Dendritic cell treated with granulocyte-macrophage colony-stimulating factor and Interleukin-4, amounts not matched to agents 40 ng/mL and 50 ng/mL, for 4 days (primary cell): ENCODE results near the gene DCP1B.
"Not testable (repeated sequence)": the region's sequence is repeated elsewhere in the genome, so short reads cannot be mapped to it uniquely, and the experiment has no call there.

ENCODE experiments used
- H3K27ac Mint-ChIP-seq: one replicate; pipeline ENCODE4 v1.8.0; 2022; ENCODE audit warnings: mild to moderate bottlenecking, mixed read lengths
- H3K27me3 Mint-ChIP-seq: one replicate; pipeline ENCODE4 v1.8.0; 2022; ENCODE audit warnings: mild to moderate bottlenecking, mixed read lengths
- H3K36me3 Mint-ChIP-seq: one replicate; pipeline ENCODE4 v1.8.0; 2022; ENCODE audit warnings: low read depth, mixed read lengths
- H3K4me1 Mint-ChIP-seq: one replicate; pipeline ENCODE4 v1.8.0; 2022; ENCODE audit warnings: low read depth, mixed read lengths
- H3K4me3 Mint-ChIP-seq: one replicate; pipeline ENCODE4 v1.8.0; 2022; ENCODE audit warnings: mild to moderate bottlenecking, moderate library complexity, mixed read lengths
- H3K9me3 Mint-ChIP-seq: one replicate; pipeline ENCODE4 v1.8.0; 2022; ENCODE audit warnings: mixed read lengths
- intact Hi-C: fragments of 100-400 bp; cut with micrococcal nuclease; formaldehyde crosslinking; loops from one replicate; pipeline ENCODE4 v1.15.0; 2022

DCP1B gene

DNA sequence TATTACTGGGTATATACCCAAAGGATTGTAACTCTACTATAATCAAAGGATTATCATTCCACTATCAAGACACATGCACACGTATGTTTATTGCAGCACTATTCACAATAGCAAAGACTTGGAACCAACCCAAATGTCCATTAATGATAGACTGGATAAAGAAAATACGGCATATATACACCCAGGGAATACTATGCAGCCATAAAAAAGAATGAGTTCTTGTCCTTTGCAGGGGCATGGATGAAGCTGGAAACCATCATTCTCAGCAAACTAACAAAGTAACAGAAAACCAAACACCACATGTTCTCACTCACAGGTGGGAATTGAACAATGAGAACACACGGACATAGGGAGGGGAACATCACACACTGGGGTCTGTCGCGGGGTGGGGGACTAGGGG is 58.8 kb downstream of the DCP1B start:
- H3K36me3 Mint-ChIP-seq = peaks cover 92% of the 10 kb centered on the region
- intact Hi-C loops, H3K27me3 Mint-ChIP-seq, H3K4me3 Mint-ChIP-seq, H3K27ac Mint-ChIP-seq, H3K9me3 Mint-ChIP-seq, H3K4me1 Mint-ChIP-seq: not testable (repeated sequence)

DNA sequence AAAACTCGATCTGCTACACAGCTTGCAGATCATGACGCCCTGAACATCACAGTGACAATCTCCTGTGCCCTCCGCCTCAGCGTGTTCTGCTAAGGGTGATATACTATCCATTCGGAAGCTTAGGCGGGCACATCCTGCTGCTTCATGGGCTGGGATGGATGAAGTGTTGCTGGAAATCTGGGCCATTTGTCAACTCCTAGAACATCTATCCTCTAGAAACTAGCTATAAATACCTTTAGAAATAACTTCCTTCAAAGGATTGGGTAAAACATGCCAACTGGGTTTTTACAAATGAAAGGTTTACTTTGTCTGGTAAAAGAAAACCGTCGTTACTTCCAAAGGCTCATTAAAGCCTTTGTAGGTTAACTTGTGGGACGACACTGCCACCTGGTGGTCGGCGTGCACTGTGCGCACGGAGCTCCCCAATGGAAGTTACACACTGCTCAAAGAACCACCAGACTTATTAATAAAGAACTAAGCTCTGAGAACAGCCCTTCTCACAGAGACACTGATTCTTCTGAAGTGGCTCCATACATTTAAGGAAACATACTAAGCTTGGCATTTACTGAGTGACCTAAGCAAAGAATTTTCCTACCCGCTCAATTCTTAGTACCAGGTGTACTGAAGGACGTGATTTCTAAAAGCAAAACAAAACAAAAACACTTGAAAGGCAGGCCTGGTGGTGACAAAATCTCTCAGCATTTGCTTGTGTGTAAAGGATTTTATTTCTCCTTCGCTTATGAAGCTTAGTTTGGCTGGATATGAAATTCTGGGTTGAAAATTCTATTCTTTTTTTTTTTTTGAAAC is 64.3 kb downstream of the DCP1B start:
- Mint-ChIP-seq H3K4me1 (no peaks in the 10 kb centered on the region), H3K36me3 (peaks cover 49% of the 10 kb centered on the region), H3K27ac (no peak overlapping the region), H3K27me3 (no peaks in the 10 kb centered on the region), H3K9me3 (no peaks in the 10 kb centered on the region), H3K4me3 (no peak overlapping the region)
- intact Hi-C loops = loop anchor here (1.0 to 5.0 kb wide), 2 partner anchors 144 to 288 kb away; no protein-coding TSS in a partner anchor

DNA sequence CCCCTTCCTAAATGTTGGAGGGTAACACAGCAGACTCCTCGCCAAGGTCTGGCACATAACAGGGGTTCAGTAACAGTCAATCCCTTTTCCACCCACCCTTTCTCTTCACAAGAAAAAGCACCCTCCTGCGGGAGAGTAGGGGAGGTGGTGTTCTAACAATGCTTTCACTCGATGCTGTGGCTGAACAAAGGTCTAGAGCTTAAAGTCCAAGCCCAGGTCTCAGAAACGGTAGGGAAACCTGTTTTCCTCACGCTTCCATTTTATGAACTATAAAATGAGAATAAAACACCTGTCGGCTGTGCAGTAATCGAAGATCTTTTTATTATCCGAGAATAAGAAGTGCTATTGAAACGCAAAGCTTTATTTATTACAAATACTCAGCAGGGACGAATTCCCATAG is 64.9 kb downstream of the DCP1B start:
- Mint-ChIP-seq H3K4me3 (no peak overlapping the region), H3K36me3 (peaks cover 44% of the 10 kb centered on the region), H3K4me1 (no peaks in the 10 kb centered on the region), H3K27me3 (no peaks in the 10 kb centered on the region), H3K27ac (no peak overlapping the region), H3K9me3 (no peaks in the 10 kb centered on the region)
- intact Hi-C loops = no loop called here

DNA sequence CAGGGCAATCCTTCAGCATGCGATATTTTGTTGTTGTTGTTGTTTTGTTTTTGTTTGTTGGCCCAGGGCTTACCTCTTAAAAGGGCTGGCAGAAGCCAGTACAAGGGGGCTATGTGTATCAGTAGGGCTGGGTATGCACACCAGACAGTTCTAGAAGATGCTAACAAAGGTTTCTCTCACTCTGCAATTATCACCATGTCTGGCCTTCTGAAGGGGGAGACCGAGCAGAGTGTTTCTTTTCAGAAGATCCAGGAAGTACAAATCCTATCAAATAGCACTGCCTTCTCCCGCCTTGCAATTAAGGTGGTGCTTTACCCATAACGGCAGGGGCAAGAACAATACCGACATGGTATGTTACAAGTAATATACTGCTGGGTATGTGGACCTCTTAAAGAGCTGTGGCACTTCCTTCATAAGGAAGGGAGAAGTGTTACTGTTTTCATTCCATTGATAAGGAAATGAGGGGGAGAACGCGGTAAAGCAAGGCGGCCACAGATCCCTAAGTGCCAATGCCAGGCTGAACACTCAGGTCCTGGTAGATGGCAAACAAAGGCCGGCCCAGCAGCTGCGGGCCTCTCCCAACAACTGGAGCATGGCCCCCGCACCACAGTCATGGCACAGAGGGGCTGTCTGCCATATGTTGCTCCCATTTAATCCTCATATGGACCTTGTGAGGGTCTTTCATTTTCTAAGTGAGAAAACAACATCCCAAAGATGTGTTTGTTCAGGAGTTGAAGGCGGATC is 66.6 kb downstream of the DCP1B start:
- intact Hi-C loops = no loop called here
- peaks cover 28% of the 10 kb centered on the region for H3K36me3 Mint-ChIP-seq
- peaks cover 3% of the 10 kb centered on the region for H3K4me1 Mint-ChIP-seq
- H3K4me3 Mint-ChIP-seq = no peak overlapping the region
- H3K27me3 Mint-ChIP-seq = peaks cover under 1% of the 10 kb centered on the region
- H3K9me3 Mint-ChIP-seq = no peaks in the 10 kb centered on the region
- no peak overlapping the region for H3K27ac Mint-ChIP-seq

DNA sequence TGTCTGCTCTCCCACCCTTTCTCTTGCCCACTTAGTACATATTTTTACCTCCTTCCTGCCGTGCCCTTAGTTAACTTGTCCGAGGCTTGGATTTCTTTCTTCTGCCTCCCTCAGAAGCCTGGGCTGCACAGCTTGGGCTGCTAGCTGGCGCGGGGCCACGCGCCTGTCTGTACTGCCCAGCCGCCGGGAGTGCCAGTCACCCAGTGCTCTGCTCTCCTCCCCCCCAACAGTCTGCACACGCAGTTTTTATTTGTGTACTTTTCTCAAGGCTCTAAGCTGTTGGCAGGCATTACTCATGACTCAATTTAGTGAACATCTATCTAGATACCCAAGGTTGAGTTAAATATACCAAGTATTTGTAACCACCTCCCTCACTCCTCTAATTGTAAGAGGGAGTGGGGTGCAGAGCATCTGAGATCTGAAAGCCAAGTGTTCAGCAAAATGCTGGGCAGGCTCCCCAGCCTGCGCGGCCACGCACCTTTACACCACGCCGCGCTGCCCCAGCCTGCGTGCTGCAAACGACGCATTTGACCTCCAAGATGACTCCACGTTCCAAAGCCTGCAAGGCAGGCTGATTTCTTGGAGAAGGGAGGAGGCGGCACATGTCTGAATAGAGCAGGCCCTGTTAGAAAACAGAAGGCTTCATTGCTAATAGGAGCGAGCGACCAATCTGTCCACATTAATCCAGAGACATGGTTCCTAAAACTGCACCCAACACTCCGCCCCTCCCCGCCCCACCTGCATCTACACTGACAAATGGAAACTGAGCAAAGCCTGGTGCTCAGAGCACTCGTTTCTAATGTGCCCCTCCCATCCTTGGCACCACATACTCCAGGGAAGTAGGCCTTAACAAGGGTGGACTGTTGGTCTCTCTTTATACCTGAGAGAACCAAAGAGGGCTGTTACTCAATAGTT is 67.6 kb downstream of the DCP1B start:
- Mint-ChIP-seq H3K27ac (no peak overlapping the region), H3K4me1 (peaks cover 12% of the 10 kb centered on the region), H3K9me3 (no peaks in the 10 kb centered on the region), H3K4me3 (no peak overlapping the region), H3K36me3 (peaks cover 21% of the 10 kb centered on the region), H3K27me3 (peaks cover 6% of the 10 kb centered on the region)
- intact Hi-C loops = no loop called here

DNA sequence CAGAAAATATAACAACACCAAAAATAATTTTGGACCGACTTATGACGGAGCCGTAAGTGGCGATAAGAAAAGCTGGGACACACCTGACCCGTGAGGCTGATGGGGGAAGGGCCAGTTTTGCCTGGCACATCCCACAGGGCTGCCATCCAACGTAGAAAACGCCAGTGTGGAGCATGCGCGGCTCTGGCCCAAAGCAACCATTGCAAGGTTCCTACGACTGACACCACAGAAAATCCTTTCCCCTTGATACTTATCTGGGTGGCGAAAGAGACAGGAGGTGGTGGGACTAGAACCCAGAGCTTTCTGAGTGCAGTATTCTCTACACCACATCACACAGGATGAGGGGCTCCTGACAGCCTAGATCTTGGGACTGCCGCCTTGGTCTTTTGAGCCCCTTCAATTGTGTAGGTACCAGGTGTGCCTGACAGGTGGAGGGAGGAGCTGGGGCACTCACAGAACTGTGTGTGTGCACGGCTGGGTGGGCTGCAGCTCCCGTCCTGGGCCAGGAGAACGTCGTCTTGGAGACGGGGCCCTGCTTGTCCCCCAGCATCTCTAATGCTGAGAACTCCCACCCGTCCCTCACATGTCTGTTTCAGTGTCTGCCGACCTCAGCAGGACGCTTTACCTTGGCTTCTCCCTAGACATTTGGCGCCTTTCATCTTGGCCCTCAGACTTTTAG is 68.4 kb downstream of the DCP1B start:
- H3K27ac Mint-ChIP-seq = no peak overlapping the region

DNA sequence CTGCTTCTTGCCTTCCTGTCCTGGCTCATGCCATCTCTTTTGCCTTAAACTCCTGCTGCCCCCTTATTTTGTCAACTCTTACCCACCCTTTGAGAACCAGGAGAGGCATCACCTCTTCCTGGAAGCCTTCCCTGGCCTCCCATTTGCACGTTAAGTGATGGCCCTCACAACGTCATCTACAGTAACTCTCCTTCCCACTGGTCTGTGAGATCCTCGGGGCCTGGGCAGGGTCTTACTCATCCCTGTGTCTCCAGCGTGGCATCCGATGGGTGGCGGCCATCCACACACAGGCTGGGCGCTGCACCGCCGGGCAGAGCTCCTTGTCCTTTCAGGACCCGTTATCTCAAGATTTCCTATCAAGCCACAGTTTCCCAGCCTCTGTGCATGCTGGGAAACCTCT is 69.0 kb downstream of the DCP1B start:
- Mint-ChIP-seq H3K36me3 (peaks cover 8% of the 10 kb centered on the region), H3K27me3 (peaks cover 13% of the 10 kb centered on the region), H3K27ac (no peak overlapping the region), H3K4me3 (no peak overlapping the region), H3K9me3 (no peaks in the 10 kb centered on the region), H3K4me1 (peaks cover 19% of the 10 kb centered on the region)
- intact Hi-C loops = no loop called here

More for the DNA sequence above, 68.4 kb downstream of the DCP1B start:
- Mint-ChIP-seq H3K4me1 (peaks cover 17% of the 10 kb centered on the region), H3K36me3 (peaks cover 13% of the 10 kb centered on the region), H3K27me3 (peaks cover 13% of the 10 kb centered on the region), H3K9me3 (no peaks in the 10 kb centered on the region), H3K4me3 (no peak overlapping the region)
- intact Hi-C loops = no loop called here

DNA sequence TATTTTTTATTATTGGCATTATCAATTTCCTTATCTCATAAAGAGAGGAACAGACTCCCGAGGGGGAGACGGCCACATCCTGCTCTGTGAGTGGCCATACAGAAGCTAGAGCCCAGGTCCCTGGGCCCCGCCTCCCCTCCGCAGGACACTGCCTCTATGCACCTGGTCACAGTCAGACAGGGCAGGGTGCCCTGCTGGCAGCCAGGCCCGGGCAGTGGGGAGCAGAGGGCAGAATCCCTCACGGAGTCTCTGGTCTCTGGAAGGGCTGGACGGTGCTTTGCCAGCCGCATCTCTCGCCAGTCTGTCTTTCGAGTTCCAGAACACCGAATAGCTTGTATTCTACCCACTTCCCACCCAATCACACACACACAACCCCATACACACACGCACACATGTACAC is 69.4 kb downstream of the DCP1B start:
- Mint-ChIP-seq H3K27ac (no peak overlapping the region), H3K27me3 (peaks cover 13% of the 10 kb centered on the region), H3K9me3 (no peaks in the 10 kb centered on the region), H3K4me1 (peaks cover 23% of the 10 kb centered on the region), H3K4me3 (no peak overlapping the region), H3K36me3 (peaks cover 8% of the 10 kb centered on the region)
- intact Hi-C loops = no loop called here

DNA sequence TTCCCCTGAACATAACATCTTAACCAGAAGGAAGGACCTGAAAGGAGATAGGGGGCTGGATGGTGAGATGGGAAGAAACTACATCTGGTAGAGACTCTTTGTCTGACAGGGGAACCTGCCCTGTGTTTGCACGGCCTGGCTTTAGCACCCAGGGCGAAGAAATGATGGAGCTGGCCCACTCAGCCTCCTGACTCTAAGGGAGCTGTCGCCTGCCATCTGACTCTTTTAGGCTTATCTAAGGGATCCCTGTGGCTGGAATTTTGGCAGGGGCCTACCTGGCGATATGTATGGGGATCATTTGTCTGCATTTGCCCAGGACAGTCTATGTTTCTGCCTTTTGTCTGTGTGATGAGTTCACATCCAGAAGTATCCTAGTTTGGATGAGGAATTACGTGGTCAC is 70.2 kb downstream of the DCP1B start:
- H3K4me3 Mint-ChIP-seq = no peak overlapping the region

DNA sequence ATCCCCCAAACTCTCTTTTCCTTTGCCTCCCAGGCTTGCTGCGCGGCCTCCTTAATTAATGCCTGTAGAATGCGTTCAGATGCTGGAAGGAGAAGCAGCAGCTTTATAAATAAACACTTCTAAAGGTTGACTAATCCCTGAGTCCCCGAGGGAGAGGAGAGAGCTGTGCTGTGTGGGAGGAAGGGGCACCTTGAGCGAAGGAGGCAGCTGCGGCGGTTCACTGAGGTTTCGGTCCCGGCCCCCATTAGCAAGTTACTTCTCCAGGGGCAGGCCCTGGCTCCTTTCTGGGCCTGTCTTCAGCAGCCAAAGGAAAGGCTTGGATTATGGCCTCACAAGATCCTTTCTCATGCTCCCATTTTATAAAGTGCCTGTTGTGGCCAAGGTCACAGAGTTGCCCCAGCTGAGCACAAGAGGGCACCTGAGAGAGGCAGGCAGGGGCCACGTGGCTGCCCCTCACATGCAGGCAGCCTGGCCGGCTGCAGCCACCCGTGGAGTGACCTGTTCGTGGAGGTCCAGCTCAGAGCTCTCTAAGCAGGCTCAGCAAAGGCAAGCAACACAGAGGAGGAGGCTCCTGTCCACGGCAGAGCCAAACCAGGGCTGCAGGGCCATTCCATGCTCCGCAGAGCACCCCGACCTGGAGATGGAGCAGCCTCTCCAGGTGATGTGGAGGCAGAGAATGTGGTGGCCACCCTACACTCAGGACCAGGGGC is 70.8 kb downstream of the DCP1B start:
- Mint-ChIP-seq H3K4me3 (no peak overlapping the region), H3K4me1 (peaks cover 31% of the 10 kb centered on the region), H3K27ac (no peak overlapping the region), H3K27me3 (peaks cover 13% of the 10 kb centered on the region), H3K36me3 (peaks cover 7% of the 10 kb centered on the region), H3K9me3 (no peaks in the 10 kb centered on the region)
- intact Hi-C loops = no loop called here

More for the DNA sequence above, 70.2 kb downstream of the DCP1B start:
- Mint-ChIP-seq H3K27me3 (peaks cover 13% of the 10 kb centered on the region), H3K9me3 (no peaks in the 10 kb centered on the region), H3K36me3 (peaks cover 8% of the 10 kb centered on the region), H3K27ac (no peak overlapping the region), H3K4me1 (peaks cover 28% of the 10 kb centered on the region)
- intact Hi-C loops = no loop called here

DNA sequence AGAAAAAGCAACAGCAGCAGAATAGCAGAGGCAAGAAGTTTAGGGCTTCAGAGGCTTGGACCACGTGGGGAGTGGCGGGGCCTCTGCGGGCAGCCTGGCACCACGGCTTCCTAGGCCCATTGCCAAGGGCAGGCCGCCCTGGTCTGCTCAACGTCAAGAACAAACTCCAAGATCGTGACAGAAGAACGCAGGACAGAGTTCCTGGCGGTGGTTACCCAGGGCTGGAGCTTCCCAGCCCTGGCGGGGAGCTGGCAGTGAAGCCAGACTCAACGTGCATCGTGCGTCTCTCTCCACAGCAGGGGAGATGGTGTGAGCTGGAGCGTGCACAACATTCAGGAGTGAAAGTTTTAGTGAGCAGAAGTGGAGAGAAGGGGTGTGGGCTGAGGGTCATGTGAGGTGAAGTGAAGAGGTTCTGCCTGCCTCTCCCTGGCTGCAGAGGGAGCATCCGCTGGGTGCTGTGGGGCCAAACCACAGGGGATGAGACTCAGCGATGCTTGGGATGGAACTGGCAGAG is 71.9 kb downstream of the DCP1B start:
- intact Hi-C loops = no loop called here
- Mint-ChIP-seq H3K36me3 (no peaks in the 10 kb centered on the region), H3K4me3 (no peak overlapping the region), H3K27ac (no peak overlapping the region), H3K27me3 (peaks cover 17% of the 10 kb centered on the region), H3K4me1 (peaks cover 31% of the 10 kb centered on the region), H3K9me3 (no peaks in the 10 kb centered on the region)

DNA sequence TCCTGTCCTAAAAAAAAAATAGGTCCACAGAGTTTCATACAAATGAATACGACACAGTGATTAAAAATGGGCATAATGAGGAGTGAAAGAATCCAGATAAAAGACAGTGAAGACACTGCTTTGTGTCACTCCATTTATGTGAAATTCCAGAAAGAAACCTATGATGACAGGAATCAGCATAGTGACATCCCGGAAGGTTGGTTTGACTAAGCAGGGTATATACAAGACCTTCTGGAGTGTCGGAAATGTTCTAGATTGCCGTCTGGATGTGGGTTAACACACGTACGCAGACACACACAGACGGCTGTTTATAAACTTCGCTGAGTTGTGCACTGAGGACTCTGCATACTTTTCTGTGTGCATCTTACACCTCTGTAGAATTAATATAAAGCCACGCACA is 72.6 kb downstream of the DCP1B start:
- no peak overlapping the region for H3K4me3 Mint-ChIP-seq
- no peaks in the 10 kb centered on the region for H3K36me3 Mint-ChIP-seq
- peaks cover 31% of the 10 kb centered on the region for H3K4me1 Mint-ChIP-seq
- intact Hi-C loops = no loop called here
- no peak overlapping the region for H3K27ac Mint-ChIP-seq
- peaks cover 22% of the 10 kb centered on the region for H3K27me3 Mint-ChIP-seq
- no peaks in the 10 kb centered on the region for H3K9me3 Mint-ChIP-seq
